Measurements from ENCODE around the gene CENPU.

CENPU gene

DNA sequence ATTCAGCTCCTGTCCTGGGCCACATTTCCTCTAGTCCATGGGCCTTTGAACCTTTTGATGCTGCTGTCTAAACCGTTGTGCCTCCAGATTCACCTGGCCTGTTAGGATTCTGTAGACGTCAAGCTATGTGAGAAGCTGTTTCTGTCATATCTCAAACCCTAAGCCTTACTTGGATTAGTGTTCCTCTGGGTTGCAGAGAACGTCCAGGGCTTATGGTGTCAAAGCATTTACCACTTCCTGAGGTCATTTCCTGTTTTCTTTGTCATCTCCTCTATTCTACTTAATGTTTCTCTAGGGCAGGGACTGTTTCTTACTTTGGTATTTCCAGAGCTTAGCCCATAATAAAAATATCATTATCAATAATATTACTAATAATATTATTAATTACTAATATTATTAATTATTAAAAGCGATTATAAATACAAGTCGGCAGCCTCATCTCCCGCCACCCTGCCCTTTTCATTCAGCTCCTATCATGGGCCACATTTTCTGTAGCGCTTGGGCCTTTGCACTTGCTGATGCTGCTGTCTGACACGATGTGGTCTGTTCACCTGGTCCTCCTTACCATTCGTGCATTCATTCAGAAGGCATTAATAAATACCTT is 65.3 kb downstream of the CENPU start:
- H3K9ac ChIP-seq, result no peak overlapping the region
- TF ChIP-seq, protein P1, sequence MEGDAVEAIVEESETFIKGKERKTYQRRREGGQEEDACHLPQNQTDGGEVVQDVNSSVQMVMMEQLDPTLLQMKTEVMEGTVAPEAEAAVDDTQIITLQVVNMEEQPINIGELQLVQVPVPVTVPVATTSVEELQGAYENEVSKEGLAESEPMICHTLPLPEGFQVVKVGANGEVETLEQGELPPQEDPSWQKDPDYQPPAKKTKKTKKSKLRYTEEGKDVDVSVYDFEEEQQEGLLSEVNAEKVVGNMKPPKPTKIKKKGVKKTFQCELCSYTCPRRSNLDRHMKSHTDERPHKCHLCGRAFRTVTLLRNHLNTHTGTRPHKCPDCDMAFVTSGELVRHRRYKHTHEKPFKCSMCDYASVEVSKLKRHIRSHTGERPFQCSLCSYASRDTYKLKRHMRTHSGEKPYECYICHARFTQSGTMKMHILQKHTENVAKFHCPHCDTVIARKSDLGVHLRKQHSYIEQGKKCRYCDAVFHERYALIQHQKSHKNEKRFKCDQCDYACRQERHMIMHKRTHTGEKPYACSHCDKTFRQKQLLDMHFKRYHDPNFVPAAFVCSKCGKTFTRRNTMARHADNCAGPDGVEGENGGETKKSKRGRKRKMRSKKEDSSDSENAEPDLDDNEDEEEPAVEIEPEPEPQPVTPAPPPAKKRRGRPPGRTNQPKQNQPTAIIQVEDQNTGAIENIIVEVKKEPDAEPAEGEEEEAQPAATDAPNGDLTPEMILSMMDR (conservative IDR thresholded peaks at IDR 0.05; ENCODE audit: low read depth, low read length), result no peak

DNA sequence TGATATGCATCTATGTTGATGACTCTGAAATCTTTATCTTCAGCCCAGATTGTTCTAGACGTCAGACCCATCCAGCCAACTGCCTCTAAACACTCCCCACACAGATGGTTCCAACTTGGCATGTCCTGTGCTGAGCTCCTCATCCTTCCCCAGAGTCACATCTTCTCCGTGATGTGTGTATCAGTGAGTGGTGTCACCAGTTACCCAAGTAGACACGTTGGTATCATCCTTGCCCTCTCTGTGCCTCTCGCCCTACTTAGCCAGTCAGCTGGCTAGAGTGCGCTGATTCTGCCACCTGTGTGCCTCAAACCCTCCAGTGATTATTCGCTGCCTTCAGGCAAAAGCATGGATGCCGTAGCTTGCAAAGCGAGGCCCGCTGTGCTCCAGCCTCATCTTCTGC is 65.8 kb downstream of the CENPU start:
- Histone ChIP-seq H4K20me1 (ENCODE audit: insufficient read depth) (no peaks in the 10 kb centered on the region), H3K4me2 (no peak overlapping the region), H3K36me3 (ENCODE audit: insufficient read depth) (no peaks in the 10 kb centered on the region), H3K27ac (no peak overlapping the region), H3K9ac (no peak overlapping the region), H3K27me3 (ENCODE audit: insufficient read depth, low read depth) (no peaks in the 10 kb centered on the region), H3K4me3 (IDR thresholded peaks at IDR 0.05; ENCODE audit: insufficient read depth, low read depth, low read length) (no peak overlapping the region), H3K4me1 (ENCODE audit: low read depth, poor library complexity, severe bottlenecking) (peaks cover 25% of the 10 kb centered on the region), H2AFZ (ENCODE audit: low read depth) (no peak overlapping the region), H3K79me2 (ENCODE audit: insufficient read depth, low read depth) (no peaks in the 10 kb centered on the region)
- TF ChIP-seq, protein P1 (conservative IDR thresholded peaks at IDR 0.05; ENCODE audit: low read depth, low read length), result no peak

More for the DNA sequence above, 65.3 kb downstream of the CENPU start:
- no peak overlapping the region for H3K4me3 ChIP-seq (IDR thresholded peaks at IDR 0.05; ENCODE audit: insufficient read depth, low read depth, low read length)
- peaks cover 25% of the 10 kb centered on the region for H3K4me1 ChIP-seq (ENCODE audit: low read depth, poor library complexity, severe bottlenecking)
- H3K27ac ChIP-seq, result no peak overlapping the region
- no peaks in the 10 kb centered on the region for H3K27me3 ChIP-seq (ENCODE audit: insufficient read depth, low read depth)
- no peak overlapping the region for H2AFZ ChIP-seq (ENCODE audit: low read depth)
- H3K4me2 ChIP-seq, result no peak overlapping the region
- H3K79me2 ChIP-seq (ENCODE audit: insufficient read depth, low read depth), result no peaks in the 10 kb centered on the region
- H3K36me3 ChIP-seq (ENCODE audit: insufficient read depth), result no peaks in the 10 kb centered on the region
- no peaks in the 10 kb centered on the region for H4K20me1 ChIP-seq (ENCODE audit: insufficient read depth)

DNA sequence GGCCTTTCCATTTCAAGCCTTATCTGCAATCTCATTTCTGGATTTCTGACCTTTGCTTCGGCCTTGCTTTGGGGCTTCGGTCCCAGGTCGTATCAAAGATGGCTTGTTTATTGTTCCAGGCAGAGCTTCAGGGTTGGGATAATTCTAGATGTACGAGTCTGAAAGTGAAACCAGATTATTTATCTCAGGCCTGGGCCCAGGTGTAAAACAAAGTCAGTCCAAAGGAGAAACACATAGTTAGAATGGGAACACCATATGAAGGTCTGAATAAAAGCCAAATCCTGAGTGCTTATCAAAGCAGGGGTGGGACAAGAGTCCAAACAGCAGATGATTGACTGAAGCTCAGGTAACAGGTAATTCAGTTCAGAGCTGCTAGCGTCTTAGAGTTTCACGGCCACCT is 67.2 kb downstream of the CENPU start:
- TF ChIP-seq, protein P1 (conservative IDR thresholded peaks at IDR 0.05; ENCODE audit: low read depth, low read length), result no peak
- Histone ChIP-seq H3K27me3 (ENCODE audit: insufficient read depth, low read depth) (no peaks in the 10 kb centered on the region), H3K36me3 (ENCODE audit: insufficient read depth) (no peaks in the 10 kb centered on the region), H3K4me3 (IDR thresholded peaks at IDR 0.05; ENCODE audit: insufficient read depth, low read depth, low read length) (no peak overlapping the region), H3K79me2 (ENCODE audit: insufficient read depth, low read depth) (no peaks in the 10 kb centered on the region), H3K9ac (no peak overlapping the region), H3K4me2 (peak overlapping the region; percentile 43), H3K27ac (peak overlapping the region; percentile 34; the same call in 1 of the 2 replicates), H3K4me1 (ENCODE audit: low read depth, poor library complexity, severe bottlenecking) (peaks cover 25% of the 10 kb centered on the region), H4K20me1 (ENCODE audit: insufficient read depth) (no peaks in the 10 kb centered on the region; the same call in 1 of the 2 replicates), H2AFZ (ENCODE audit: low read depth) (0 out of 2 replicates have a peak overlapping the region, but pooled peaks have one; percentile 19)

DNA sequence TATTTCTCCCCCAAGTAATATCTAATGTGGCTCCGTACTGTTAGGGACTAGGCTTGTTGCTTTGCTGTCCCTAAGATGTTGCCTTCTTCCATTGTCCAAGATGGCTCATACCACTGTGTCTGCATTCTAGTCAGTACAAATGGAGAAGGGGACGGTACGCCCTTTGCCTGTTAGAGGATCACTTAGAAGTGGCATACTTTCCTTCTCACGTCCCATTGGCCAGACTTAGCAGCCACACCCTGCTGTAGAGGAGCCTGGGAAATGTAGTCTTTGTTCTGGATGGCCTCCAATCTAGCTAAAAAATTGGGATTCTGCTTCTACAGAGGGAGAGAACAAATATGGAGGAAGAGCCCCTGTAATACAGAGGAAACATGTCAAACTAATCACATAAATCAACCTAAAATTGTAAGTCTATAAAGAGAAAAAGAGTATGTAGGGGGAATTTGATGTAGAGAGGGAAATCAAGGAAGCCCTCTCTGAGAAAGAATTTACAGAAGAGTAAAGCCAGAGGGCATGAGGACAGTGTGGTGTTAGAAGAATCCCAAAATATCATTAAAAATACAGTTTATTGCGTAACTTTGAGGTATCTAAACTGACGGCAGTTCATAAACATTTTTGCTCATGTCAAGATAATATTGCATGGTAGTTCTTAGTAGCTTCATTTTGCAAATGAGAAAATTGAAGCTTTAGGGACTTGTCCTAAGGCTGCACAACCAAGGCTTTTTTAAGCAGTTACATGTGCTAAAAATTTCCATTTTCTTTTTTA is 69.3 kb downstream of the CENPU start:
- no peaks in the 10 kb centered on the region for H3K79me2 ChIP-seq (ENCODE audit: insufficient read depth, low read depth)

More for the DNA sequence above, 69.3 kb downstream of the CENPU start:
- no peaks in the 10 kb centered on the region; the same call in 1 of the 2 replicates for H4K20me1 ChIP-seq (ENCODE audit: insufficient read depth)
- no peak overlapping the region for H3K4me3 ChIP-seq (IDR thresholded peaks at IDR 0.05; ENCODE audit: insufficient read depth, low read depth, low read length)
- no peak overlapping the region for H2AFZ ChIP-seq (ENCODE audit: low read depth)
- peaks cover 25% of the 10 kb centered on the region for H3K4me1 ChIP-seq (ENCODE audit: low read depth, poor library complexity, severe bottlenecking)
- no peak overlapping the region for H3K4me2 ChIP-seq
- H3K27ac ChIP-seq, result no peak overlapping the region
- H3K9ac ChIP-seq, result no peak overlapping the region
- H3K27me3 ChIP-seq (ENCODE audit: insufficient read depth, low read depth), result no peaks in the 10 kb centered on the region
- TF ChIP-seq, protein P1 (conservative IDR thresholded peaks at IDR 0.05; ENCODE audit: low read depth, low read length), result no peak
- no peaks in the 10 kb centered on the region for H3K36me3 ChIP-seq (ENCODE audit: insufficient read depth)
